ENCODE results near the gene DCST1.

Gene DCST1

DNA sequence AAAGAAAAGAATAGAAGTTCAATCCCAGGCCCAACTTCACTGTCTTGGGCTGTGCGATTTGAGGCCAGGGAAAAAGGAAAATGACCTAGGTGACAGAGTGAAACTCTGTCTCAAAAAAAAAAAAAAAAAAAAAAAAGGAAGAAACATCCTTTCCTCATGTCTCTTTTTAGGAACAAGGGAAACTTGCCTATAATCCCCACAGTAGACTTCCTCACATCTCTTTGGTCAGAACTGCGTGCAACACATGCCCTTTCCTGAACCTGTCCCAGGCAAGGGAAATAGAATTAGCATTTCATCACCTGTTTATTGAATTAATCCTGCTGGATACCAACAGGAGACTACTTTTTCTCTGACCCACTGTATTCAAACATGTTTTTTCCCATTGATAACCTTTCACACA lies 2.3 kb downstream of the DCST1 start:
- no peak for DNase-seq

GRCh38 chr1:155037043-155037442 lies 3.4 kb downstream of the DCST1 start:
- no peak for DNase-seq

DNA sequence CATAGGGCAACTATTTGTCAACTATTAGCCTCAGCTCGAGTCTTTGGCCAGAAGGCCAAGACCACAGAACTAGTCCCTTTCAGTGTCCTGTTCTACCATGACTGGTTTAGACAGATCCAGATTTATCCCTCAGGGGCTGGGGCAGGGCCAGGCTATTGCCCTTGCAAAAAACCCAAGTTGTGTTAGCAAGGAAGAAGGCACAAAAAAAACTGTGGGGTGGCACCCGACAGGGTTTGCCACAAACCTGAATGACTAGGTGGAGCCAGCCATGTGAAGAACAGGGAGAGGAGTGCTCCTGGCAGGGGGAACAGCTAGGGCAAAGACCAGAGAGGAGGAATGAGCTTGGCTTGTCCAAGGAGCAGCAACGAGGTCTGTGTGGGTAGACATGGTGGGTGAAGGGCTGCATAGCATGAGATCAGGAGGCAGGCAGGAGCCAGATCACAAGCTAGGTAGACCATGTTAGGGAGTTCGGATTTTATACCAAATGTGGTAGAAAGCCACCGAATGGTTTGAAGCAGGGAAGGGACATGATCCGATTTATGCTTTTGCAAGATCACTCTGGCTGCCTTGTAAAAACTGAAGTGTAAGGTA lies 4.3 kb downstream of the DCST1 start:
- no peak for DNase-seq

DNA sequence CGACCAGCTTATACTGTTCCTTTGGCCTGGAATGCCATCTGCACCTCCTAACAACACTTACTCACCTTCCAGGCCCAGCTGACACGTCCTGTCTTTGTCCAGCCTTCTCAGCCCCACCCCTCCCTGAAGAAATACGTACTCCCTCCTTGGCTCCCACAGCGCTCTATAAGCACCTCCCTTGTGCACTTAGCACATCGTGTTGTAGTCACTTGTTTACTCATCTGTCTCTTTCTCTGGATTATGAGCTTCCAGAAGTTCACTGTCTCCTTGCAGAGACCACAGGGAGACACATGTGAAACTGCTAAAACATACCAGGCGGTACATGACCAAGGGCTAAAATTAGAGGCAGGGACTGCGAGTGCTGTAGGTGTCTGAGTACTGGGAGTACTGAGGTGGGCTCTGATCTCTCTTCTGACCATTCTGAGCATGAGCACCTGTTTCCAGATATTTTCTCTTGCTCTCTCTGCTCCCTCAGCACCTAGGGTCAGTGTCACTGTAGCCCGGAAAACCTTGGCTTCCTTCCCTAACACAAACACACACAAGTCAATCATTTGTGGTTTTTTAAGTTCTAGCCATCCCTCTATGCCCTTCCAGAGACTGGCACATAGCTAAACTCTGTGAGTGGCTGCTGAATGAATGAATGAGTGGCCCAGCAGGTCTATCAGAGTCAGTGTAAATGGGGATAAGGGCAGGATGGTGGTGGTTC lies 5.1 kb downstream of the DCST1 start:
- no peak for DNase-seq

GRCh38 chr1:155039308-155039669 lies 5.7 kb downstream of the DCST1 start:
- no peak for DNase-seq

- DNase-seq: no peak
Measured at GRCh38 chr1:155040358-155041093, 6.9 kb downstream of the DCST1 start.

- no peak for DNase-seq
Measured at GRCh38 chr1:155042789-155043188, 9.2 kb downstream of the DCST1 start.

- no peak for DNase-seq
Measured at GRCh38 chr1:155043301-155043702, 9.7 kb downstream of the DCST1 start.

- no peak for DNase-seq
Measured at GRCh38 chr1:155043793-155044192, 10.2 kb downstream of the DCST1 start.

- no peak for DNase-seq
Measured at GRCh38 chr1:155044365-155044764, 10.7 kb downstream of the DCST1 start.

DNA sequence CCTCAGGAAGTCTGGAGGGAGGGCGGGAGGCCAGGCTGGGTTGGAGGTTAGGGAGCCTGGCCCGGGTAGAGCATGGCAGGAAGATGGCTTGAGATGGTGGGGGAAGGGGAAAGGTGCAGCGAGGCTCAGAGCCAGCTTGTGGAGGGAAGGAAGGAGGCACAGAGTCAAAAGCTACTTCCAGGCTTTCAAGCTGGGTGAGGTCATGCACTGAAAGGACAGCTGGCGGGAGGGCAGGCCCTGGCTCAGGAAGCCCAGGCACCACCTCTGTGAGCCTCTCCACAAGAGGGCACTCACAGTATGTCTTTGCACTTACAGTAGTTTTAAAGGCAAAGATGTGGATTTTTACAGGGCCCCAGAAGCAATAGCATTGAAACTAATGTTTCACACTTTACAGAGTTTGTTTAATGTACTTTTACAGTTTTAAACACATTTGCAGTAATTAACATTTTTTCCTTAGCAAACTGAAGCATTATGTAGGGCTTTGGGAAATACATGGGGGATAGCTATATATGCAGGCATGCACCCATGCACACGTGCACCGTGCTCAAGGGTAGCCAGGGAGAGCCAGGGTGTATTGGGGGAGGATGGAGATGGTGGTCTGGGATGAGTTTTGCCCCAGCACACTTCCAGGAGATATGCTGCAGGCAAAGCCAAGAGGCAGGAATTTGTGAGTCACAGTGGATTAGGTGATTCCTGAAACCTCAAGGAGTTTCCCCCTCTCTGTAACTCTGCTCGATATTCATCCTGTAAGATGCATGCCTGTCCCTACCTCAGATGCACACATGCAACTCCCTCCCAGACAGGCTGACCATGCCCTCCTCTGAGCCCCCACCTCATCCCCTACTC lies 11.4 kb downstream of the DCST1 start:
- peak; percentile 6 to 45 (median 33) for DNase-seq

DNA sequence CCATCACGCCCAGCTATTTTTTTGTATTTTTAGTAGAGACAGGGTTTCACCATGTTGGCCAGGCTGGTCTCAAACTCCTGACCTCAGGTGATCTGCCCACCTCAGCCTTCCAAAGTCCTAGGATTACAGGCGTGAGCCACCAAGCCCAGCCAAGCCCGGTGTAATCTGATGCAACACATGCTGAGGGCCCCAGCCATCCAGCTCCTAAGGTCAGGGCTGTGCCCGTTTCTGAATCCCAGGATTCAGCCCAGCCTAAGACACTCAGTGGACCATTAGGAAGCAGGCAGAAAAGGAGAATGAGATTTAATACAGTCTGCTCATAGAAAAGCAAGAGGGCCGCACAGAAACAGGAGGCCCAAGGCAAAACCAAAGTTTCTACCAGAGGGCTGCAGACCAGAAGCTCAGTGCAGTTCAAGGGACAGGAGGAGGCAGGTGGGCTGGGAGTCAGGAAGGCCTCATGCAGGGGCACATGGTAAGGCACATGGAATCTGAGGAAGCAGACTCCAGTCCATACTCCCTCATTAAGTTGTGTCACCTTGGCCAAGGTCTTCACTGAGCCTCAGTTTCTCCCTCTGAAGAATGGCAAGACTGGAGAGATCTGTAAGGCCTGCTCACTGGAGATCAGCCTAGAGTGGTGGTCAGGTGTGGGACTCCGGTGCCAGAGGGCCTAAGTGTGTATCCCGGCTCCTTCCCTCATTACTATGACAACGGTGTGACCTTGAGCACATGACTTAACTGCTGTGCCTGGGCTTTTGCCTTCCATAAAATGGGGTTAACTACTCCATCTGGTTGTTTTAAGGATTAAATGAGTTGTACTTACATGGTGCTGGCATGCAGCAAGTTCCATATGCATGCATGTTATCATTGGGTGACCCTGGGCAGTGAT lies 15.1 kb downstream of the DCST1 start:
- DNase-seq: no peak

DNA sequence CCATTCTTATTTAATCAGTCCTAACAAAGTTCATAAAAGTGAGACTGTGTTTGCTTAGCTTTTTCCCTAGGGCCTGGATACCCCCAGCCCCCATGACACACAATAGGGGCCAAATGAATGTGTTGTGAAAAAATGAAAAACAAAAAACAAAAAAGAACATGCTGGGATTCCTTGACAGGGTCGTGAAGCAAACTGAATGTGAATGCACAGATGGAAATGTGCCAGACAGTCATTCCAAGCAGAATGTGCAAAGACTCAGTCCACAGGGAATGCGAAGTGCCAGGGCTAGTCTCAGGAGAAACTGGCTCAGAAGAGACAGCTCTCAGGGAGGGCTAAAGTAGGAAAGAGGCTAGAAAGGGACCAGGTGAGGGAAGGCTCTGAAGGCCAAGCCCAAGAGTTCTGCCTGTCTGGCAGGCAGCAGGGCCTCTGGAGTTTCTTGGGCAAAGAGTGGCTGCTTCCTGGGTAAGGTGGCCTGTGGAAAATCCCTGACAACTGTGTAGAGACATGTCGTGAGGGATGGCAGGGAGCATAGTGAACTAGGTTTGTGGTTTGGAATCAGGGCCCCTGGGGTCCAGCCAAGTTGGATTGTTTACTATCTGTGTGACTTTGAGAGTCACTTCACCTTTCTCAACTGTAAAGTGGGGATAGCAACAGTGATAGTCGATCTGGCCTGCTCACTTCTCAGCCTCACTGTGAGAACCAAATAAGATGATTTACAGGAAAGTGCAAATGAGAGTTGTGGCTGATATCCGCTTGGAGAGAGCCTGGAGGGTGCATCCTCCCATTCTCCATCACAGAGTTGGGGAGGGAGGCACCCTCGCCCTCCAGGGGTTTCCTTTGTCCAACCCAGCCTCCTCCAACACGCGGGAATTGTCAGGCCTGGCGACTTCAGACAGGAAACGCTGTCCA lies 16.3 kb downstream of the DCST1 start:
- no peak for DNase-seq

DNA sequence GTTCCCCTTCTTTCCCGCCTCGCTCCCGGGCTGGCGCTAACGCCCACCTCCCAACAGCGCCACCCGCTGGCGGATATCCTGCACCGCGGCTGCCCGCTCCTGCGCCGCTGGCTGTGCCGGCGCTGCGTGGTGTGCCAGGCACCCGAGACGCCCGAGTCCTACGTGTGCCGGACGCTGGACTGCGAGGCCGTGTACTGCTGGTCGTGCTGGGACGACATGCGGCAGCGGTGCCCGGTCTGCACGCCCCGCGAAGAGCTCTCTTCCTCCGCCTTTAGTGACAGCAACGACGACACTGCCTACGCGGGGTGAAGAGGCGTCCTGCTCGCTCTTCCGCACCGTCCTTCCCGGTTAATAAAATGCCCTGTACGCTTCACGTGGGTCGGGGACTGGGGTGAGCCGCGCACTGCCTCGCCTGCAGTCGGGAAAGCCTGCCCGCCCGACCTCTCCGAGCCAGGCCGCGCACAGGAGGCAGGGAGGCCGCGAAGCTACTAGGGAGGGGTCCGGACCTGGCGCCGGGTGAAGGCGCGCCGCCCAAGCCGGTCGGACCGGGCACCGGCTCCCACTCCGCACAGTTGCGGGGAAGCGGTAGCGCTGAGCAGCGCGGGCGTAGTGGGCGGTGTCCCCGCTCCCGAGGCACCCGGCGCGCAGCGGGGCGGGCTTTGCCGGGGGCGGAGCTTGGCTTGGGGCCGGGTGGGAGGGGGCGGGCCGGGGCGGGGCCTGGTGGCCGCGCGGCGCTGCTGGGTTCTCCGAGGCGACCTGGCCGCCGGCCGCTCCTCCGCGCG lies 17.1 kb downstream of the DCST1 start, which contains the start of gene ADAM15:
ADAM15 (plus strand) TSS at position 757 of the 782 bp plus-strand sequence. CDS start 71 bp downstream, outside the sequence.
- peak; percentile 64 to 70 (median 68) for DNase-seq

- no peak for DNase-seq
Measured at GRCh38 chr1:155051342-155051776, 17.7 kb downstream of the DCST1 start.

DNA sequence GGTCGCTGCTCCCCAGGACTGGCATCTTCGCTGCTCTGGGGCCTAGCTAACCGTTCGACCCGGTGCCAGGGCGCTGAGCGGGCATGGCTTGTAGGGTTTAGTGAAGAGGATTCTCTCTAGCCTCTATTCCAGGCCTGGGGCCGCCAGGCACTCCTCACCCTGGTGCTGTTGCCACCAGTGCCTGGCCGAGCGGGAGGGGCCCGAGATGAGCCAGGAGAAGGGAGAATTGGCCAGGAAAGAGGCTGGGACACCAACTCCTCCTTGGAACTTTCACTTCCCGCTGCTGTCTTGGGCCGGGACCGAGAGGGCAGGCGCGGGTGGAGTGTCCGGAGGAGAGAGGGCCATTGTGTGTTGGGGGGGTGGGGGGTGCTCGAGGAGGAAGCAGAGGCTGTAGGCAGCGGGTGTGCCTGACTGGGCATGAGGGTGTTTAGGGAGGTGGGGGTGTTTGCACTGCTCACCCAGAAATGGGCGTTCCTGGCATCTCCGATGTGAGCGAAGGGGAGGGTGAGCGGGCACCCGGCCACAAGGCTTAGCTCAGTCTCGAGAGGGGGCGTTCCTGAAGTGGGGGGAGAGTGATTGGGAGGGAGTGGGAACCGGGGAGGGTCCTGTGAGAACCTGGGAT lies 18.3 kb downstream of the DCST1 start:
- DNase-seq: peak in 2 of 4 experiments; percentile 12 to 18

GRCh38 chr1:155052439-155053395 lies 19.1 kb downstream of the DCST1 start:
- no peak for DNase-seq

- no peak for DNase-seq
Measured at GRCh38 chr1:155053531-155054105, 20.0 kb downstream of the DCST1 start.
